Stimulated activated CD8-positive, alpha-beta memory T cell treated with anti-CD3 and anti-CD28 coated beads, Interleukin-4, amount 100 ng/mL, for 1 hour (primary cell): ENCODE measurements around the gene CDH13.

Experiments
- DNase-seq, 2 donors: peaks; one replicate each; pipeline ENCODE4 v3.0.0-alpha.2; 2020; ENCODE audit warnings: low read depth in 2 of 2, low spot score in 1 of 2

Gene CDH13

DNA sequence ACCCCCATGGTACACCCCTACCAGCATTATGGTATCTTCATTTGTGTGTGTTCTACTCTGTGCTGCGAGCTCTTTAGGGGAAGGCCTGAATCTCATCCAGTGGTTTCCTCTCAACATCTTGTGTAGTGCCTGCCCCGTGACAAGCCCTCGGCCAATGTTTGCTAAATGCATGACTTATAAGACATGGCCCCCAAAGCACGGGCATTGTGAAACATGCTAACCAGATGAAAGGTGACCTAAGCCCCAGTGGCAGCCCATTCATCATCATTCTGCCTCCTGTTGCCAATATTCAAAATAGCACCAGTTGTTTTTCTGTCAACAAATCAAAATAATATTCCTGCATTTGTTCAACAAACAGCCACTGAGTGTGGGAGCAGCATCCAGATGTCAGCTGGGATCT is 1072.2 kb downstream of the CDH13 start:
- no peak for DNase-seq

DNA sequence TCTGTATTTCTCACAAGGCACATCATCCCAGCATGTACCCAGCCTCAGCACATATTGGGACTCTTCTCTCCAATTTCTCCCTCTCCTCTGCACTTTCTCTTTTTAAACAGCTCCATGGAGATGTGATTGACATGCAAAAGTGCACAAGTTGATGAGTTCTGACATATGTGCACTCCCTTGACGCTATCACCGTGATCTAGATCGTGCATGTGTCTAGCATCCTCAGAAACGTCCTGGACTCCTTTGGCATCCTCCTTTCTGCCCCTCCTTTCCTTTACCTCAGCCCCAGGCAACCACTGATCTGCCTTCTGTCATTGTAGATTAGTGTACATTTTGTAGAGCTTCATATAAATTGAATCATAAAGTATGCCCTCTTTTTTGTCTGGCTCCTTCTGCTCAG is 1073.0 kb downstream of the CDH13 start:
- no peak for DNase-seq

DNA sequence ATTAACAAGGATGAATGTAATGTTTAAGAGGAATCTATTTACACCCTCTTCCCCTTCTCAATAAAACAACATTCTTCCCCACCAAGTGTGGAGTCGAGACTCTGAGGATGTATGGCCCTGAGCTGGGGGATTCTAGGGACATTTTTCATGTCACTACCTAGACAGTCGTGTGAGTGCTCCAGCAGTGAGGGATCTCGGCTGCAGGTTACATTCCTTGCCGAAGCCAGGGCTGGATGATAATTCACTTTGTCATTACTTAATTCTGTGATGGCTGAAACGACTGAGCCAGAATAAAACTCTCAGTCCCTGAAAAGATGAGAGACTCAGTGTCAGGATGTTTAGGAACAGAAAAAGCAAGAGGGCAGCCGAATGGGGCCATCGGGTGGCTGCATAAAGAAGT is 1074.1 kb downstream of the CDH13 start:
- no peak for DNase-seq

DNA sequence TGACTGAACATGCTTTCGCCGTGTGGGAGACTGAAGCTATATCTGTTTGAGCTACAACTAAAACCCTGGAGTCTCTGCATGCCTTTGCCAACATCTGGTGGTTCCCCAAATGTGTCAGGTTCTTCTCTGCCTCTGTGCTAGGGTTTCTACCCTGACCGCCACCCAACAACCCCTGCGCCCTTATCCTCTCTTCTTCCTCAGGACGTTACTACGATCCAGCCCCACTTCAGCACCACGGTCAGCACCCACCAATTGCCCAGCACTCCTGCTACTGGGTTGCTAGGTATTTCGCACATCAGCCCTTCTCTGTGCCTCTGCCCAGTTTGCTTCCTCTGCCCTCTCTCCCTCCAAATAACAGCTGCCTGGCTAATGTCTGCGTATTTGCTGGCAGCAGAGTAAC is 1074.7 kb downstream of the CDH13 start:
- no peak for DNase-seq

DNA sequence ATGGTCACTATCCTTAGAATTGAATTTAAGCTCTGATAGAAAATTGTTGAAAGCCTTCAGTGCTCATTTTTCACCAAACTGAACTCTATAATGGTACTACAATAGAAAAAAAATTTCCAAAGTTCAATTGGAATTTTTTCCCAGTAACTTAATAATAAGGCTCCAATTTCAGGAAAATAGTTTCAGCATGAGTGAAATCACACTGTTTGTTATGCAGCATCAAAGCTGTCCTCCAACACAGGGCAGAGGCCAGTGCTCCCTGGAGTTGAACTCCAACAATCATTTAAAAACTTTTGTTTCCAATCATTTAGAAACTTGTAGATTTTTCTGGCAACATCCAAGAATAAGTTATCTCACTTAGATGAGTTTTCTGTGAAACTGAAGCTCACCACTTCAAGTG is 1077.9 kb downstream of the CDH13 start:
- DNase-seq: no peak

DNA sequence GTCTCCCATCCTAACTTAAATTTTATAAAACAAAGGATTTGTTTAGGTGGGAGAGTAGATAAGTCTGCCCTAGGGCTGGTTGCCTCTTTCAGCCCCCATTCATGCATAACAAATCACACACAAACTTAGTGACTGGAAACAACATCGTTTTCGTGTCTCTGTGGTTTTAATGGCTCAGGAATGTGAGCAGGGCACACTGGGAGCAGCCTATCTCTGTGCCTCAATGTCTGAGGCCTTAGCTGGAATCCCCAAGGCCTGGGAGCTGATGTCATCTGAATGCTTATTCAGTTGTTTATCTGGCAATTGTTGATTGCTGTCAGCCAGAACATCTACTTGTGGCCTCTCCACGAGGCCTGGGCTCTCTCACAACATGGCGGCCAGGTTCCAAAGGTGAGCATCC is 1079.1 kb downstream of the CDH13 start:
- DNase-seq: no peak

DNA sequence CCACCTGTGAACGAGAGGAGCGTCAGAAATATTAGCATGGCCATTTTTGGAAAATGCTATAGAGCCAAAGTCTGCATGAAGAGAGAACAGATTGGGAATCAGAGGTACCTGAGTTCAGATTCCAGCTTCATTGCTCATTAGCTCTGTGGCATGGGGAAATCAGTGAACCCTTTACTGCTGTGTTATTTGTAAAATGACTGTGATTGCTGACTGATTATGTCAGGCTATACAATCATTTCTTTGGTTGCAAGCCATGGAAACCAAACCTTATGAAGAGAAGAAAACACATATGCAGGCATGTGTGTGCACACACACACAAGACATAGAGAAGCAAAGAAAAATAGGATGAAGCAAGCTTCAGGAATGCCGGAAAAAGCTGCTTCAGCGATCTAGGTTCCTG is 1079.6 kb downstream of the CDH13 start:
- no peak for DNase-seq

DNA sequence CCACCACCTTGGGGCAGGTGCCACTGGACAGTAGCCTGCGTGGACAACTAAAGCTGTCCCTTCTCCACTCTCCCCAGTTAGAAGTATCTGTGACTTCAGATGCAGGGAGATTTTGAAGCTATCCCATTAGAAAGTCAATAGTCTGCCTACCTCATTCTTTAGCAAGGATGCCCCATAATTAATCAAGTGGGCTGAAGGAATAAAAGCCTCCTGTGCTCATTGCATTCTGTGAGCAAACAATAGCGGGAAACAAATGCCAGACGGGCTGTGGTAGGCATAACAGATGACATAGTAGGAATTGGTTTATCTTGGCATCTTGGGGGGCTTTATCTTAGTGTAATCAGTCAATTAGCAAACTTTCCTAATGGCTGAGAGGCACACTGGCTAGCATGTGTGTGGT is 1084.3 kb downstream of the CDH13 start:
- no peak for DNase-seq

DNA sequence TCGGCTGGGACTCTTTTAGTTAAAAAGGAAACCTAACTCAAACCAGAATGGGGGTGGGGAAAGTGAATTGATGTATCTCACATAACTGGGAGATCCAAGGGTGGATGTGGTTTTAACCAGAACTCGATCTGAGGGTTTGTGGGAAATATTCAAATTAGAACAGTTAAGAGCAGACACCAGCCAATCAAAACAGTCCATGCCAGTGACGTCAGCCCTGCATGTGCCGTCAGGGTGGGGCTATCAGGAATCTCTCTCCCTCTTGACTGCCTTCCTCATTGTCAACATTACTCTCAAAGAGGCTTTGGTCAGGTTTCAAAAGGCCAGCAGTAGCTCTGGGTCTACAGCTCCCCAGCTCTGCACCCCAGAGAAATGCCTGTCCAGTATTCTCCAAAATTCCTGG is 1086.8 kb downstream of the CDH13 start:
- no peak for DNase-seq

DNA sequence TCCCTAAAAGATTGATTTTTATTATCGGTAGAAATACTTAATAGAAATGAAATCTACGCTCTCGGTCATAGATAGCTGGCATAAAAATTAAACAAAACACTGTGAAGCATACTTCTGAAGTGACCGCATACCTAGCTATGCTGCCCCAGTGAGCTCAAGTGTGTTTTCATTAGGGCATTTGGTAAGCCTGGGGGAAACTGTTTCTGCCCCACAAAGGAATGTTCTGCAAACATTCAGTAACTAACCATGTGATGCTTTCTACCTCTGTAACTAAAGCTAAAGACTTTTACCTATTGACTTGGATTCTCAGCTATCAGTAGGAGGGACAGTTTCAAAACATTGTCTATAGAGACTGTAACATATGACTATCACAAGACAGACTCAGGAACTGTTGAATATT is 1087.5 kb downstream of the CDH13 start:
- DNase-seq: no peak

DNA sequence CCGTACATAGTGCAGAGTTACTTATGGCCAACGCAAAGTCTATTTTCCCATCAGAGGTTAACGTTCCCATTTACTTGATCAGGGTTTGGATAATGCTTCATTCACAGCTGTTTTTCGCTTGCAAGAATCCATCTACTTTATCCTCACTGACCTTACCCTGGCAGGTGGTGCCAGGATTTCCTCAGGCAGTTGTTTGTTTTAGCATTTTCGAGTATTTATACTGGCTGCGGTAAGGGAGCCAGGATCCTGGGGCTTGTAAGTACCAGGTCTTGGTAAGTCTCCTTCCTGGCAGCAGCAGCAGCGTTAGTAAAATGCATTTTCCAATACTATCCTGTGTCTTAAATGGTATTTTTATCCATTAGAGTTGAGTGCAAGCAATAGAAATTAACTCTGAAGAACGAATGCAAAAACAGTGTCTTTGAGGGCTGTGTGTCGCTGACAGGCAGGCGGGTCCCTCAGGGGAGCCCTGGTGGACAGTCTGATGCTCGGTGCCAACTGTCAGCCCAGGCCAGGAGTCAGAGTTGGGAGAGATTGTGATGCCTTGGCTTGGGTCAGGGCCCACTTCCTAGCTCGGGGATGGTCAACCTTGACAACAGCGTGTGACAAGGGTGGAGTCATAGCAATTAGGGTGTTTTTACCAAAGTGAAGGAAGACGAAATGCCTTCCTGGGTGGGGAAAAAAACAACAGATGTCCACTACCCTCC is 1088.6 kb downstream of the CDH13 start:
- DNase-seq: no peak

DNA sequence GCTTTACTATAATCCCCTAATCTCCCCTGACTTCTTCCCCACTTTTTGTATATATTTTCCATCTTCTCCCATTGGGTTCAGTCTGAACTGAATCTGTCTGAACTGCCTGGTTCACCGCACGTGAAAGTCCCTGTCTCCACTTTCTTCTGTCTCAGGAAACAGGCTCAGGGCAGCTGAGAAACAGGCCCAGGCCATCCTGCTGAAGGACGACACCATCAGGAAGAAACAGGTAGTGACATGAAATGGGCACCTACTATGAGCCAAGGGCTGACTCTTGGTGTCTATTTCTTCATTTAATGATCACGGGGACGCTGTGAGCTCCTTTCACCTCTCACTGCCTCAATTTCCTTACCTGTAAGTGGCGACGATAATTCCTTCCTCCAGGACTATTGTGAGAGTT is 1090.5 kb downstream of the CDH13 start:
- DNase-seq: no peak

DNA sequence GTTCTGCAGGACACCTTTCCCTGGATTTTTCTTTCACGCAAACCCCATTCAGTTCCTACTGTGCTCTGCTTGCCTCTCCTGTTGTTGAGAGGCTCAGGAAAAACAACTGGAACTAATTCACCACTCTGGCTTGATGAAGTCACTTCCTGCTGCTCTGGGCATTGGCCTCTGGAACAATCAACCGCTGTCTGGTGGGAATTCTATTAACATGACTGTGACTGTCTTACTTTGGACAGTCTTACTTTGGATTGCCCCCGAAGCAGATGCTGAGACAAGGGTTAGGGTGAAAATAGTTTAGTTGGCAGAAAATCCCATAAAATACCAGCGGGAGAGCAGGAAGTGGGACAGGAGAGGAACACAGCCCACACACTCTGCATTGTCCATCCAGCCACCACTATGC is 1091.0 kb downstream of the CDH13 start:
- no peak for DNase-seq

DNA sequence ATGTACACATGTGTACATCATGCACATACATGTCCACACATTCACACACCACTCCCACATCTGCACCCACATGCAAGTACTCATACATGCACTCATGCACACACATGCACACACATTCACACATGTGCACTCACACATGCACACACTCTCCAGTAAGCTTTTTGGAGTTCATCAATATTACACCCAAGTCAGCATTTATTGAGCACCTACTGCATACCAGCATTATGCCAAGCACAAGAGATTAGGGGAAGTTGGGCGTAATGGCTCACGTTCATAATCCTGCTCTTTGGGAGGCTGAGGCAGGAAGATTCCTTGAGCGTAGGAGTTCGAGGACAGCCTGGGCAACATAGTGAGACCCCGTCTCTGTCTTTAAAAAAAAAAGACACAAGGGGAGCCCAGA is 1093.4 kb downstream of the CDH13 start:
- DNase-seq: no peak

DNA sequence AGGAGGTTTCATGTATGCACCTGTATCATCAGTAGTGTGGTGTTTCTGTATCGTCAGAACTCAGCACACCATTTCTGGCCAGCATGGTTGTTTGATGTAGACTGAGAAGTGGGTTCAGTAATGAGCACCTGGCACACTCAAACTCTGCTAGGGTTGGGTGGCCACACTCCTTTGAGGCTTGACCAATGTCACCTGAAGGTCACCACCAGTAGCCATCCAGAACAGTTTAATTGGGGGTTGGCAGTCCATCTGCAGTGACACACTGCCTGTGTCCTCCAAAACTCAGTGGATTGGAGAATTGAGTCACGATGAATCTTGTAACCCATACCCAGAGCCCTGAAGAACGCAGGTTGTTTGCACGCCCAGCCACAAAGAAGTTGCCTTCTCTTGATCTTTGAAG is 1094.2 kb downstream of the CDH13 start:
- DNase-seq: no peak

DNA sequence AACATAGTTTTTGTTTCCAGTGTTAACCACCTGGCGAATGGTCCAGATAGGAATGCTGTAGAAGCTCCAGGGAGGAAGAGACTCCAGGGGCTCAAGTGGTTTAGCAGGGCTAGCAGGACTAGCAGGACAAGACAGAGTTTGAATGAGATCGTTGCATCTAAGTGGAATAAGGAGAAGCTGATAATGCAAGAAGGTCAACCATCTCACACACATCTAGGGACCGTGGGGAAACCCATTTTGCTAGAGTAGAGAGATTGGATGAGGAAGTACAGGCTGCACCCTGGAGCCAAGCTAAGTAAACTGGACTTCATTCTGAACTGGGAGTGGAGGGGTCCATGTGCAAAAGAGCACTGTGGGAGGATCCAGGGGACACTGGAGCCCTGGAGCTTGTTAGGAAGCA is 1094.9 kb downstream of the CDH13 start:
- DNase-seq: no peak

DNA sequence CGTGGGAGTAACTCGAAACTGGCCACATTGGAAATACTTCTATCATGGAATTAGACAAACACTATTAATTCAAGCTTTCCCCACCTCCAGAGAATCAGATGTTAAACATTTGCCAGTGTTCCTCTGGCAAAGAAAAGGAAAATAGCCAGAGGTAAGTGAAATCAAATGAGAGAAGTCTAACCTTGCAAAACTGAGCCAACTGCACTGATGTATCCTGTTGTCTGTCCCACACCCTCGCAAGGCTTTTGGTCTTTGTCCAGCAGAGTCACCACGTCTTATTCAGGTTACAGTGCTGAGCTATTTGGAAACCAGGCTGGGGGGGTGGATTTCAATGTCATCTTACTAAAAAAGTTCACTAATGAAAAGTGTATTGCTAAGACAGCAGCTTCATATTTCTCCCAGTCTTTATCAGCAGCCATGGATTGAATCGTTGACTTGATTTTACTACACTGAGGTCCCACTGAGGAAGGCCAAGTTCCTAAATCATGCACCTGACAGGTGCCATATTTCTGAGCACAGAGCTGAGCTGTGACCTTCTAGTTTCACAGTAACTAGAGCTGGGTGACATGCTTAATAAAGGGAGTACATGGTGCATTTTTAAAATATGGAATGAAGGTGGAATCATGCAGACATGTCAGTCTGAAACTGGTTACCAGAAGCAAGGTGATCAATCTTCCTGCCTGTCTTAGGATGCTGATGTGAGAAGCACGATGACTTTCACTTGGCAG is 1095.9 kb downstream of the CDH13 start:
- no peak for DNase-seq

DNA sequence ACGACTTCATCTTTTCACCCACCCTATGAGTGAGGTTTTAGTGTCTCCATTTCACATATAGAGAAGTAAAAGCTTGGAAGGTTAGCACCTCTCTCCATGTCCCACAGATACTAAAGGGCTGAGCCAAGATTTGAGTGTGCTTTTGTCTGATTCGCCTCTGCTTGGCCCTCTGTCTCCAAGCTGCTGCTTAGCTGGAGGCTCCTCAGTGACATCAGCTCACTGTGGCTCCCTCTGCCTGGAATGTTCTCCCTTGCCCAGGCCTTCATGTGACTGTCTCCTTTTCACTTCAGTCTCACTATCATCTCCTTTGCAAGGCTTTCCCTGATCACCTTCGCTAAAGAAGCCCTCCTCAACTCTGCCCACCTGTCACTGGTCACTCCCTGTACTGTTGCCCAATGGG is 1096.5 kb downstream of the CDH13 start:
- DNase-seq: no peak

DNA sequence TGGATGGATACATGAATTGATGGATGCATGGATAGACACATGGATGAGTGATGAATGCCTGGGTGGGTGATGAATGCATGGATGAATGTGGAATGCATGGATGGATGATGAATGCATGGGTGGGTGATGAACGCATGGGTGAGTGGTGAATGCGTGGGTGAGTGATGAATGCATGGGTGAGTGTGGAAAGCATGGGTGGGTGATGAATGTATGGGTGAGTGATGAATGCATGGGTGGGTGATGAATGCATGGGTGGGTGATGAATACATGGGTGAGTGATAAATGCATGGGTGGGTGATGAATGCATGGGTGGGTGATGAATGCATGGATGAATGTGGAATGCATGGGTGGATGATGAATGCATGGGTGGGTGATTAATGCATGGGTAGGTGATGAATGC is 1097.1 kb downstream of the CDH13 start:
- DNase-seq: no peak

DNA sequence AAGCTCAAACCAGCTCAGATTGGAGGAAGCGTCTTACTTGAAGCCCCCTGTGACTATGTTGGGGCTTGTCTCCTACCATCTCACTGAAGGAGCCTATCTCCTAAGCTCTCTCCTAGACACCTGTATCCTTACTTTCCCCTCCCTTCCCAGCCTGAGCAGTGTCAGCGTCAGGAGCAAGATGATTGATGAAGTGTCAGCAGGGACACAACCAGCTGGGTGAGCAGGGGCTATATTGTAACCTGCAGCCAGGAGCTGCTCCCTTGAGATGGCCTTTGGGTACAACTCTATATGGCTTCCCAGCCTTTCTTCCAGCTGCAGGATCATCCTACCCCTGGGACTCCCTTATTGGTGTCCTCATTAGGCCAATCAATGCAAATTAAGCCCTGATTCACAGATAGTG is 1097.8 kb downstream of the CDH13 start:
- no peak for DNase-seq

DNA sequence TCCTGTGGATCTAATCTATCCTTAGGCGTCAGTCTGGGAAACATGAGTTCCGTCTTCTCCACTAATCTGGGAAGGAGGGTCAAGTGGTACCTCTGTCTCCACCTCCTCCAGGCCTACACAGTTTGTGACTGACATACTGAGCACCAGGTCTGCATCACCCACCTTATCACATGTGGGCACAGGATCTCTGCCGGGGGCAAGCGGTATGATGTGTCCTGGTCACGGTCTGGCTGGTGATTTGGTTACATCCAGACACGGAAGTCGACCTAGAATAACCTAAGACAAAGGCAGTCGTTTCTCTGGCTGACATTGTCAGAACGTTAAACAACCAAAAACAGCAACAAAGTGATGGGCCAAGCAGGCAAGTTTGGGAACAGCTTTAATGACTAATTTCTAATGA is 1098.5 kb downstream of the CDH13 start:
- no peak for DNase-seq

DNA sequence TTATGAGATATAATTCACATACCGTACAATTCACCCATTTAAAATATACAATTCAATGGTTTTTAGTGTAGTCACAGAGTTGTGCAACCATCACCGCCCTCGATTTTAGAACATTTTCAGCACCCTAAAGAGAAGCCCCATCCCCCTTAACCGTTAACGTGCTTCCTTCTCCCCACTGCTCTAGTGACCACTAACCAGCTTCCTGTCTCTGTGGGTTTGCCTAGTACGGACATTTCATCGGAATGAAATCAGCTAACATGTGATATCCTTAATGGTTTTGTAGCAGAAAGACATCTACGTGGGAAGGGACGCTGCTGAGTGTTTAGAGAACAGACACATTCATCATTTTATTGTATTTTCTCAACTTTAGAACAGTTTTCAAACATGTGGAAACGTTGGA is 1100.2 kb downstream of the CDH13 start:
- DNase-seq: no peak

DNA sequence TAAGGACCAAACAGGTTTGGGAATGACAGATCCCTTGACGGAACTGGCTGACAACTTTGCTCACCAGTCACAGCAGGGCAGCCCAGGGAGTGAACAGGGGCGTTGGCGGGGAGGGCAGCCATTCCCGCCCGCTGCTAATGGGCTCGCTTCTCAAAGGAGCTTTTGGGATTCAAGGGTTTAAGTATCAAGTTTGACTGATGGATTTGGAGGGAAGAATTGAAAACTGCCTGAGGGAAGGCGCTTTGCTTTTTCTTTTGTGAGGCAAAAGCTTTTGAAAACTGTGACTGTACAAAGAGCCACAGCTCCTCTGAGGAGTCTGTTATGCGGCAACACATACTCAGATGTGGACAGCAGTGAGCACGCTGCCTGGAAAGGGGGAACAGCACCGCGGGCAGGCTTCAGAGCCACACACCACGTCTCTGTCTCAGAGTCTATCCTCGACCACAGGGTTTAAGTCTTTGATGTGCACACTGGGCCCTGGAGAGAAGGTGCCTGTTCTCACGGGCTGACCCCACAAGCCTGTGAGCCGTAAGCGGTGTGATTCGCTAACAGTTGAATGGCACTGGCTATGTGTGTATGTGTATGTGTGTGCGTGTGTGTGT is 1101.1 kb downstream of the CDH13 start:
- DNase-seq: no peak
